HCT116 (cell line): Measurements from ENCODE around the gene BDKRB1.

Experiments
- CEBPB ChIP-seq: IDR thresholded peaks from 2 replicates; pipeline ENCODE4 v1.6.1; 2012; ENCODE audit warnings: low read depth
- CTCF ChIP-seq, 3 experiments: fragments of 200-600 bp in 1 of 3; sonication (generic) in 1 of 3; IDR thresholded peaks in 2 of 3; conservative IDR thresholded peaks in 1 of 3; 2 replicates each; pipeline ENCODE4 v1.5.1; 2012 to 2017; ENCODE audit warnings: low read depth in 2 of 3, low read length in 2 of 3, antibody characterized with exemption in 1 of 3, borderline replicate concordance in 1 of 3, control low read depth in 1 of 3, mild to moderate bottlenecking in 1 of 3, mixed read lengths in 1 of 3, mixed run types in 1 of 3, moderate library complexity in 1 of 3; ENCODE audit not compliant: insufficient read depth in 1 of 3
- EGR1 ChIP-seq: IDR thresholded peaks from 2 replicates; pipeline ENCODE4 v1.6.1; 2012; ENCODE audit warnings: low read depth
- EZH2 ChIP-seq: fragments of 200-600 bp; sonication (generic); IDR thresholded peaks from 2 replicates; pipeline ENCODE4 v1.6.1; 2017; ENCODE audit warnings: antibody characterized with exemption, mixed run types
- ZNF274 ChIP-seq: fragments of 200-500 bp; sonication (Bioruptor generic); IDR thresholded peaks from 2 replicates; pipeline ENCODE4 v1.6.1; 2014; ENCODE audit warnings: mild to moderate bottlenecking, low read depth, low read length, inconsistent platforms

GRCh38 chr14:96310906-96311305, 54.9 kb downstream of the BDKRB1 start:
- TF ChIP-seq EGR1 (no peak), CTCF (IDR thresholded peaks at IDR 0.05 in 2 of 3, conservative IDR thresholded peaks at IDR 0.05 in 1 of 3; ENCODE audit: borderline replicate concordance in 1 of 3, insufficient read depth in 1 of 3, low read depth in 2 of 3, low read length in 2 of 3) (no peak), CEBPB (no peak), ZNF274 (no peak), EZH2 (no peak)
